NAMALWA (cell line): ENCODE measurements around the gene FEM1C.
A peak's percentile ranks its signal among the peaks of the same experiment; 100 is the strongest.

ENCODE experiments used
- DNase-seq: peaks from one replicate; pipeline ENCODE4 v3.0.0-alpha.2; 2015; ENCODE audit warnings: low spot score

Gene FEM1C

GRCh38 chr5:115557667-115558387, 13.3 kb upstream of the FEM1C start:
- DNase-seq = no peak

DNA sequence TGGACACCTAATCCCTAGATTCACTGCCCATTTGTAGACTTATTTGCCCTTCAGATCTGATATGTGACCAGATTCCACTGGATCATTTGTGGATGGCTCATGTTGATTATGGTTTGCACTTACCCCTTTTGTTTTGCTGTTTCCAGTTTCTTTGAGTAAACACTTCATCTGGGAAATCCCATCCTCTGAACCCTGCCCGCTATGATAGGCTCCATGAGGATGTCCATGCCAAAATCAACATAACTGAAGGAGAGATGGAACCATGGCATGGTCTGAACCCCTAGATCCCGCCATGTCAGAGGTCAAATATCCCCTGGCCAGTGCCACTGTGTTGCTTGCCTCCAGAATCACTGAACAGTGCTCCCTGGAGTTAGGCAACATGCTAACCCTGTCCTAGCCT, 11.7 kb upstream of the FEM1C start:
- no peak for DNase-seq

GRCh38 chr5:115555084-115555633, 10.6 kb upstream of the FEM1C start:
- DNase-seq = no peak

DNA sequence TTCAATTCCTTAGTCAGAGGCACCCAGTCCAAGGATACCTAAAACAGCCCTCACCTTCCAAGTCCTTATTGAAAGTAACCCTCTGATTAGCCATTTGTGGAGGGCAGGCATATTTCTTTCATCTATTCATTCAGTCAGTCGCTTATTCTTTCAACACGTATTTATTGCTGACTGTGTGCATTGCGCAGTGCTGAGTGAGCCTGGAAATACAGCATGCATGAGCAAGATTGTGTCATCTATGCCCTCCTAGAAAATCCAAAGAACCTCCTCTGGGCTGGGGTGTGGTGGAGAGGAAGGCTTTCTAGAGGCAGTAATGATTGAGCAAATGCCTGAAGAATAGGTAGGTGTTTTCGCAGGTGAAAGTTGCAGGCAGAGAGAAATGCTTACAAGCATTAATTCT, 8.5 kb upstream of the FEM1C start:
- no peak for DNase-seq

DNA sequence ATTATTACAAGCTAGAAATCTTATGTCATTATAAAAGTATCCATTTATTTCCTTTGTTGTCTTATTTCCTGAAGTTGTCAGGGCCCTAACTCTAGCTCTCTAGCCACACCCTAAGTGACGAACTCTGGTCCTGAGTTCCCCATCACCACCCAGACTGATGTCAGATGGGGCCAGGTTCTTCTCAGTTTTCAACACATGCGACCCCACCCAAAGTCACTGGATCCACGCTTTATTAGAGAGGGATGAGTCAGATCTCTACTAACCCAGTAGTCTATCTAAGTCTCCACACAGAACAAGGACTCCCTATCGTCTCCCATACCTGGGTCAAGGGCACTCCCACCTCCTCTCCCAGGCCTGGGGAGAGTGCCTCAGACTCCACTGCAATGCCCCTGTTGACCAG, 6.8 kb upstream of the FEM1C start:
- DNase-seq = no peak

DNA sequence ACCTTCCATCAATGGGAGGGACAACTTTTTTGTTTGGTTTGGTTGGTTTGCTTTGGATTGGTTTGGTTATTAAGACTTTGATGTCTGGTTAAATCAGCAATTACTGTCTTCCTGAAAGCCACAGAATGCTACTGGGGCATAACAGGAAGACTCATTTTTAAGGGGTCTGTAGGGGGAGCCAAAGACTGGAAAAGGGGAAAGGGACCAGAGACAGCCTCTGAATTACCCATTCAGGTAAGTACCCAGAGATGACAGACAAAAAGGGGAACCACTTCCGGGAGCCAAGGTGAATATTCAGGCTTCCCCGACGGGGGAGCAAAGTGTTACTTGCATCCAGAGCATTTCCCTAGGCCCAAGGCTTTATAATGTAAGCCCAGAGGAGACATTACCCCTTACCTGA, 4.6 kb upstream of the FEM1C start:
- peak; percentile 44 for DNase-seq

GRCh38 chr5:115548683-115549082, 4.1 kb upstream of the FEM1C start:
- no peak for DNase-seq

DNA sequence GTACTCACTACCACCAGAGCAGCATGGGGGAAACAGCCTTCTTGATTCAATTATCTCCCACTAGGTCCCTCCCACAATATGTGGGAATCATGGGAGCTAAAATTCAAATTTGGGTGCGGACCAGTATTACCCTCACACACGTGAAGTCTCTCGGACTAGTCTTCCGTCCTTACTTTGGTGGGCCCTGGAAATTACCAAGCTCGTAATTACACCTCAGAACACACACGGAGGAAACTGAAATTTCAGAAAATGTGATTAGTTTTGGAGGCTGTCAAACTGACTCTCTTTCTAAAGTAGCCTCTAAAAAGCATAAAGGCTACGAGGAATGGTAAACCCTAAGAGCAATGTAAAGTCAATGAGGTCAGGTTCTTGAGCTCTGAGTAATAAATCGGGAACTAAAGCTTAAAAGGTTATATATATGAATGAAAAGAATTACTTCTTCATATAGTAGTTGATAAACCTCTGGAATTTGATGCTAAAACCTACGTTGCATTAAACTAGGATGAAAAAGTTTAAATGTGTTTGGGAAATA, 842 bp upstream of the FEM1C start:
- no peak for DNase-seq

GRCh38 chr5:115544043-115544435, 536 bp downstream of the FEM1C start:
- DNase-seq = peak; percentile 78

DNA sequence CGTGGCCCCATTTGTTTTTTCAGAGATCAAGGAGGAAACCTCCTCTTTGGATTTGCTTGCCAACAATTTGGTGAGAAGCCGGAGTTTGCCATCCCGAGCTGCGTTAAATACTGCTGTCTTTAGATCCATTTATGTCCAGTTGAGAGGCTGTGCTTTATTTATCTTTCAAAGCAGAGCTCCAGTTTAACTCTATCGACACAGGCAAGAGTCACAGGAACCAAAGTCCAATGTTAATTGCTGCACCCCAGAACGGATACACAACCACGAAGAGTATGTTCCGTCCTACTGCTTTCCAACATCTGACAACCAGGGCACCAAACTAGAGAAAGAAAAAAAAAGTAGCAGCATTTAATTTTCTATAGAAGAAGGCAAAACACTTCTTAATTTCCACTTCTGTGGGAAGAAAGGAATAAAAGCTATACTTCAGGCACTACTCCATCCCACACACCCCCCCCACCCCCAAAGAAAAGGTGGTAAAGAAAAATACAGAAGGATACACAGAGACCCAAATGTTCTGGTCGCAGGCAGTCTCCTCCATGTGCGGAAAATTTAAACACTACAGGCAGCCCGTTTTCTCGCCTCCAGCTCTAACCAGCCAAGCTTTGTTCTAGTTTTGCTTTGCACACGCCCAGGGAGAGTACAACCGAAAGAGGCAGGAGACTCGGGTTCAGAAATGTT, 1.1 kb downstream of the FEM1C start:
- peak; percentile 31 for DNase-seq

GRCh38 chr5:115542651-115543364, 1.8 kb downstream of the FEM1C start:
- peak; percentile 35 for DNase-seq

GRCh38 chr5:115542086-115542485, 2.5 kb downstream of the FEM1C start:
- peak; percentile 41 for DNase-seq

DNA sequence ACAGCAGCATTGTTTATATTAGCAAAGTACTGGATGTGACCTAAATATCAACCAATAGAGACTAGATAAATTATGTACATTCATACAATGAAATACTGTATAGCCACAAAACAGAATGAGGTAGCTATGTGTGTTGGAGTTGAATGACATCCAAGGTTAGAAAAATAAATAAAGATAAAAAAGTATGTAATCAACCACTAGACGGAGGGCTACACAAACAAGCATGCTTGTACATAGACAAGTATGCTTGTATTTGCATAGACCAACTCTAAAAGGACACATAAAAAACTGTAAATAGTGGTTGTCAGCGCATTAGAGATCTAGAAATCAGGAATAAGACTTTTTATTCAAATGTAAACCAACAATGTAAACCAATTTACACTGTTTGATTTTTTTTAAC, 3.0 kb downstream of the FEM1C start:
- peak; percentile 31 for DNase-seq

DNA sequence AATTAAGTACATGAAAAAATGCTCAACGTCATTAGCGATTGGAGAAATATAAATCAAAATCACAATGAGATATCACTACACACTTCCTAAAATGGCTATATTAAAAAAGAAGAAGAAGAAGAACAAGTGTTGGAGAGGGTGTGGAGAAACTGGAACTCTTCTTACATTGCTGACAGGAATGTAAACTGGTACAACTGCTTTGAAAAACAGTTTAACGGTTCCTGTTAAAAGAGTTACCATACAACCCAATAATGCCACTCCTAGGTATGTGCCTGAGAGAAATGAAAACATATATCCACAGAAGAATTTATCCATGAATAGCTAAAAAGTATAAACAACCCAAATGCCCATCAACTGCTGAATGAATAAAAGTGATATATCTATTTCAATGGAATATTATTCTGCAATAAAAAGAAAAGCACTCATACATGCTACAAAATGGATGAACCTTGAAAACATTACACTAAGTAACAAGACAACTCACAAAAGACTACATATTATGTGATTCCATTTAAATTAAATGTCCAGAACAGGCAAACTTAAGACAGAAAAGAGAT, 9.0 kb downstream of the FEM1C start:
- no peak for DNase-seq

- no peak for DNase-seq
Observed at GRCh38 chr5:115532517-115532916, 12.1 kb downstream of the FEM1C start.

DNA sequence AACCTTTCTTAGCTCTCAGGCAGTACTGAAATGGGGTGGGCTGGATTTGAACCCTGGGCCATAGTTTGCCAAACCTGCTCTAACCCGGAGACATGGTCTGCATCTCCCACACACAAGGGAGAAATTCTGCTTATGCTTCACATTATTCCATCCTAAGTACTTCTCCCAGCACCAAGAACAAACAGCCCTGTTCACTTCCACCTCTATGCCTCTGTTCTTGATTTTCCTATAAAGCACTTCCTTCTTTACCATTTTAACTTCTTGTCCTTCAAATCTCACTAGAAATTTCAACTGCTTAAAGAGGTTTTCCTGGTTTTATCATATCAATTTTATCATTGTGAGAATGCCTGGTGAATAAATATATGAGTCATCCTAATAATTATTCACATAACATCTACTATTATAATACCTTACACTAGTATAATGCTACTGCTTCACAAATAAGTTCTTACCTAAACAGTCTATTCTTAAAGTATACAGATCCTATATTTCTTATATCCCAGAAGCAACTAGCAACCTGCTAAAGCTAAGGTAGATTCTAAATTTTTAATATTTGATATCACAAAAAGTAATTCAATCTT, 12.7 kb downstream of the FEM1C start:
- no peak for DNase-seq

GRCh38 chr5:115531380-115531779, 13.2 kb downstream of the FEM1C start:
- DNase-seq = no peak

- no peak for DNase-seq
Observed at GRCh38 chr5:115530426-115530825, 14.1 kb downstream of the FEM1C start.

GRCh38 chr5:115526604-115527003, 18.0 kb downstream of the FEM1C start:
- no peak for DNase-seq

- DNase-seq = no peak
Observed at GRCh38 chr5:115524199-115524847, 20.3 kb downstream of the FEM1C start.

DNA sequence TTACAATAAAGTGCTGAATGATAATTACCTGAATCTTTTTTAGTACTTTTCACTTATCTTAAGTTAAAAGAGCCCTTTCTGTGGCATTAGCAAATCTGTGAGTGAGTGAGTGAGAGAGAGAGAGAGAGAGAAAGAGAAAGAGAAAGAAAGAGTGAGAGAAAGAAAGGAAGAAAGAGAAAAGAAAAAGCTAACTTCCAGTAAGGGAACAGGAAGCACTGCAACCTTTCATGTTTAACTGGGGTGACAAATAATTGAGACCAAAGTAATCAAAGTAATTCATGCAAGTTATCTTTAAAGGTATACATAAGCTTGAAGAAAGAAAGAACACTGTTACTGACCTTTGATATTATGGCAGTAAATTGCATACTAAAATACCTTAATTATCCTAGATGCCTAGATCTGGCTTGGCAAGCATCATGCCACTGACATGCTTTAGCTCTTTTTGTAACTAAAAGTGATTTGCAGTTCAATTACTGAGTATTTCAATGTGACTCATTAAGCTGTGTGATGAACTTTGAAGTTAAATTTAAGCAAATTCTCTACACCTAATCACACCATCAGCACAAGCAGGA, 21.7 kb downstream of the FEM1C start:
- DNase-seq = no peak
